Measurements from ENCODE around the gene FAIM2.

GRCh38 chr12:49909356-49909755 lies 5.7 kb upstream of the FAIM2 start:
- TF ChIP-seq CTCF (IDR thresholded peaks at IDR 0.05; ENCODE audit: extremely low read depth in 1 of 2, insufficient read depth in 1 of 2, low read depth in 1 of 2, low read length in 2 of 2) (no peak), POLR2A (IDR thresholded peaks at IDR 0.05; ENCODE audit: low read depth, low read length) (no peak), JUN (IDR thresholded peaks at IDR 0.05; ENCODE audit: borderline replicate concordance, insufficient read depth, insufficient read length, low read depth) (no peak), POLR2AphosphoS5 (IDR thresholded peaks at IDR 0.05; ENCODE audit: insufficient read depth, low read depth, low read length) (no peak), MYC (IDR thresholded peaks at IDR 0.05; ENCODE audit: low read depth, low read length) (no peak), MAX (IDR thresholded peaks at IDR 0.05; ENCODE audit: insufficient read depth, insufficient read length) (no peak), FOS (IDR thresholded peaks at IDR 0.05; ENCODE audit: borderline replicate concordance, insufficient read depth, low read length) (no peak), EZH2 (IDR thresholded peaks at IDR 0.05; ENCODE audit: borderline replicate concordance, low read depth, low read length, severe bottlenecking) (no peak), GATA2 (IDR thresholded peaks at IDR 0.05; ENCODE audit: insufficient read depth, insufficient read length, low read depth, low read length) (no peak)
